MM.1S (cell line): ENCODE data around the gene RAB5IF.

Experiments used
- DNase-seq: peaks from one replicate; pipeline ENCODE4 v3.0.0-alpha.2; 2015
- H2AFZ ChIP-seq: fragments of 300-600 bp; sonication (generic); 2 replicates; pipeline ENCODE4 v1.6.0; 2016; ENCODE audit warnings: antibody characterized with exemption, low read length
- H3F3A ChIP-seq: fragments of 300-600 bp; sonication (generic); 2 replicates; pipeline ENCODE4 v1.6.1; 2016; ENCODE audit warnings: mild to moderate bottlenecking, antibody characterized with exemption, low read length, moderate library complexity, mixed read lengths; ENCODE audit not compliant: insufficient read depth
- H3K27ac ChIP-seq: fragments of 300-600 bp; sonication (generic); 2 replicates; pipeline ENCODE4 v1.5.1; 2016; ENCODE audit warnings: mild to moderate bottlenecking, low read length
- H3K27me3 ChIP-seq: fragments of 300-600 bp; sonication (generic); replicated peaks from 2 replicates; pipeline ENCODE4 v1.6.0; 2016; ENCODE audit warnings: low read length; ENCODE audit not compliant: insufficient read depth
- H3K36me3 ChIP-seq: fragments of 300-600 bp; sonication (generic); replicated peaks from 2 replicates; pipeline ENCODE4 v1.6.1; 2016; ENCODE audit warnings: mild to moderate bottlenecking, low read length, mixed read lengths; ENCODE audit not compliant: insufficient read depth
- H3K4me1 ChIP-seq: fragments of 300-600 bp; sonication (generic); 2 replicates; pipeline ENCODE4 v1.6.1; 2016; ENCODE audit warnings: low read length, mixed read lengths
- H3K4me2 ChIP-seq: fragments of 300-600 bp; sonication (generic); 2 replicates; pipeline ENCODE4 v1.6.0; 2016; ENCODE audit warnings: low read depth, low read length
- H3K4me3 ChIP-seq: fragments of 300-600 bp; sonication (generic); 2 replicates; pipeline ENCODE4 v1.5.1; 2016; ENCODE audit warnings: low read length, mixed read lengths
- H3K79me2 ChIP-seq: fragments of 300-600 bp; sonication (generic); 2 replicates; pipeline ENCODE4 v1.6.1; 2016; ENCODE audit warnings: mixed run types, low read length, mixed read lengths
- H3K9ac ChIP-seq: fragments of 300-600 bp; sonication (generic); 2 replicates; pipeline ENCODE4 v1.6.1; 2016; ENCODE audit warnings: low read length, mixed read lengths
- H3K9me2 ChIP-seq: fragments of 300-600 bp; sonication (generic); replicated peaks from 2 replicates; pipeline ENCODE4 v1.6.1; 2016; ENCODE audit warnings: mild to moderate bottlenecking, low read length, mixed read lengths; ENCODE audit not compliant: insufficient read depth
- H3K9me3 ChIP-seq: fragments of 300-600 bp; sonication (generic); replicated peaks from 2 replicates; pipeline ENCODE4 v1.6.1; 2016; ENCODE audit warnings: mild to moderate bottlenecking, low read length, mixed read lengths; ENCODE audit not compliant: insufficient read depth
- H4K20me1 ChIP-seq: fragments of 300-600 bp; sonication (generic); 2 replicates; pipeline ENCODE4 v1.6.1; 2016; ENCODE audit warnings: mild to moderate bottlenecking, low read length, moderate library complexity, mixed read lengths; ENCODE audit not compliant: insufficient read depth
- EZH2 ChIP-seq: fragments of 300-600 bp; sonication (generic); optimal IDR thresholded peaks from 2 replicates; pipeline ENCODE3; 2017; ENCODE audit warnings: low read depth, mild to moderate bottlenecking, antibody characterized with exemption, low read length, mixed read lengths
- EZH2phosphoT487 ChIP-seq: fragments of 300-600 bp; sonication (generic); IDR thresholded peaks from 2 replicates; pipeline ENCODE4 v1.6.1; 2018; ENCODE audit warnings: antibody characterized with exemption, low read length
- TF ChIP-seq, protein P1 (sequence below): fragments of 300-600 bp; sonication (generic); IDR thresholded peaks from 2 replicates; pipeline ENCODE4 v1.5.1; 2016; ENCODE audit warnings: antibody characterized with exemption, low read length, mixed read lengths

The RAB5IF gene

DNA sequence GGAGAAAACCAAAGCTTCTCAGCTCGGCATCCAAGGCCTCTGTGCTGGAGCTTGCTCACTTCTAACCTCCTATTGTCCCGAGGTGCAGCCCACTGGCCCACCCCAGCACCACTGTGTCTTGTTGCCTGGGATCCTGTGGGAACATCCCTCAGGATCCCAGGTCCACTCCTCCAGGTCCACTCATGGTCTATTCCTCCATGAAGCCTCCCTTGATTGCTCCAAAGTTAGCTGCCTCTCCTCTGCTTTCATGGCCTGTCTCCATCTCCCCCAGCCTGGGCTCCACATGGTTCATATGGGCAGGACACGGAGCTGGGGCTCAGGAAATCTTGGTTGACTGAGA lies 26.5 kb downstream of the RAB5IF start:
- H3K27me3 ChIP-seq = no peaks in the 10 kb centered on the region
- TF ChIP-seq, protein P1, sequence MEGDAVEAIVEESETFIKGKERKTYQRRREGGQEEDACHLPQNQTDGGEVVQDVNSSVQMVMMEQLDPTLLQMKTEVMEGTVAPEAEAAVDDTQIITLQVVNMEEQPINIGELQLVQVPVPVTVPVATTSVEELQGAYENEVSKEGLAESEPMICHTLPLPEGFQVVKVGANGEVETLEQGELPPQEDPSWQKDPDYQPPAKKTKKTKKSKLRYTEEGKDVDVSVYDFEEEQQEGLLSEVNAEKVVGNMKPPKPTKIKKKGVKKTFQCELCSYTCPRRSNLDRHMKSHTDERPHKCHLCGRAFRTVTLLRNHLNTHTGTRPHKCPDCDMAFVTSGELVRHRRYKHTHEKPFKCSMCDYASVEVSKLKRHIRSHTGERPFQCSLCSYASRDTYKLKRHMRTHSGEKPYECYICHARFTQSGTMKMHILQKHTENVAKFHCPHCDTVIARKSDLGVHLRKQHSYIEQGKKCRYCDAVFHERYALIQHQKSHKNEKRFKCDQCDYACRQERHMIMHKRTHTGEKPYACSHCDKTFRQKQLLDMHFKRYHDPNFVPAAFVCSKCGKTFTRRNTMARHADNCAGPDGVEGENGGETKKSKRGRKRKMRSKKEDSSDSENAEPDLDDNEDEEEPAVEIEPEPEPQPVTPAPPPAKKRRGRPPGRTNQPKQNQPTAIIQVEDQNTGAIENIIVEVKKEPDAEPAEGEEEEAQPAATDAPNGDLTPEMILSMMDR = no peak
- TF ChIP-seq EZH2phosphoT487 = no peak
- no peak for TF ChIP-seq EZH2
- no peaks in the 10 kb centered on the region for H3K9me2 ChIP-seq
- no peaks in the 10 kb centered on the region for H3K79me2 ChIP-seq
- H4K20me1 ChIP-seq = no peaks in the 10 kb centered on the region
- H3K4me1 ChIP-seq = peaks cover 11% of the 10 kb centered on the region
- no peaks in the 10 kb centered on the region for H3K9me3 ChIP-seq
- H3K9ac ChIP-seq = no peak overlapping the region
- H3K4me2 ChIP-seq = no peak overlapping the region
- no peak overlapping the region for H2AFZ ChIP-seq
- H3K27ac ChIP-seq = no peak overlapping the region
- DNase-seq = no peak
- no peaks in the 10 kb centered on the region for H3K36me3 ChIP-seq
- H3K4me3 ChIP-seq = no peak overlapping the region
- no peaks in the 10 kb centered on the region for H3F3A ChIP-seq

DNA sequence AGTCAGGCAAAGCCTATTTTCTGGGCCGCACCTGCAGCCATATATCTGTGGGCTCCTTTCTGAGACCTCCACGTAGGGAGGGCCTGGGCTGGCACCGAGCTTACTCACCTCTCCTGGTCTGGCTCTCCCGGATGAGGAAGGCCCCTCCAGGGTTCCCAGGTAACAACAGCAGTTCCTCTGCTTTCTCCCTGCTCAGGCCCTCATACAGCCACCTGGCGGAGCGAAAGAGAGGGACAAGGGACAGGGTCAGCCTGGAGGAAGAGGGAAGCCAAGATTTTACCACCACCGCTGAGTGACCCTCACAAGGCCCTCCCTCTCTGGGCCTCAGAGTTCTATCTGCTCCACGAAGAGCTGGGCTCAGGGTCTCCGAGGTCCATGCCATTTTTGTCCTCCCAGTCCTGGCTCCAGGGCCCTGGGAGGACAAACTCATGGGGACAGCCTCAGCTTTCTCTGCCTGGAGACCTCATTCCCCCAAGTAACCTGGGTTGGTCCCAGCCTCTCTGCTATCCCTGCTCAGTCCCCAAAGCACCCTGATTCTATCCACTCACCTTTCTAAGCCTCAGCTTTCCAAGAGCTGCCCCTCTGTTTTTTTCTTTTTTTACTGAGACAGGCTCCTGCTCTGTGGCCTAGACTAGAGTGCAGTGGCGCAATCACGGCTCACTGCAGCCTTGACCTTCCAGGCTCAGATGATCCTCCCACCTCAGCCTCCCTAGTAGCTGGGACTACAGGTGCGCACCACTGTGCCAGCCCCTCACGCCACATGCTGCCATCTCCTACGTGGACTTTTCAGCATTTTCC lies 27.1 kb downstream of the RAB5IF start:
- DNase-seq = no peak

DNA sequence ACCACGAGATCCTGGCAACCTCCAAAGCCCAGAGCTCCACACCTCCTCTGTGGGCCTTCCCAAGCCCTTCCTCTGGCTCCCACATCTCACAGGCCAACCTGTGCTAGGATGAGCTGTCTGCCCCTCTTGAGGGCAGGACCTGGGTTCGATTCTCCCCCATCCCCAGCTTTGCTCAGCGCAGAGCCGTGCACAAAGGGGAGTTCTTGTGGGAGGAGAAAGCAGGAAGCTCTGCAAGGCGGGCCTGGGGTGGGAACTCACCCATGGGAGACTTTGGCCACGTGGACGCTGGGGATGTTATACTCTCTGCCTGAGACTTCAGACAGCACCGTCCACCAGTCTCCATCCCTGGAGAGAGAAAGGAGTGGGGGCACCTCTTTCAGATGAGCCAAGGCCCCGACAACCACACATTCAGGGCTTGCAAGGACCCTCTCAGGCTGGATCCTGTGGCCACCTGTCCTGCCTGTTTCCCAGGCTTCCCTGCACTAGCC lies 27.8 kb downstream of the RAB5IF start:
- H3K9me3 ChIP-seq = no peaks in the 10 kb centered on the region
- no peaks in the 10 kb centered on the region for H3K79me2 ChIP-seq
- H3F3A ChIP-seq = no peaks in the 10 kb centered on the region
- H4K20me1 ChIP-seq = no peaks in the 10 kb centered on the region
- TF ChIP-seq EZH2 (no peak), EZH2phosphoT487 (no peak)
- TF ChIP-seq, protein P1 = no peak
- no peak overlapping the region for H2AFZ ChIP-seq
- peaks cover 11% of the 10 kb centered on the region for H3K4me1 ChIP-seq
- no peaks in the 10 kb centered on the region for H3K9me2 ChIP-seq
- H3K36me3 ChIP-seq = no peaks in the 10 kb centered on the region
- H3K9ac ChIP-seq = no peak overlapping the region
- H3K4me2 ChIP-seq = no peak overlapping the region
- H3K27me3 ChIP-seq = no peaks in the 10 kb centered on the region
- no peak overlapping the region for H3K27ac ChIP-seq
- no peak for DNase-seq
- H3K4me3 ChIP-seq = no peak overlapping the region

More for the DNA sequence above, 27.1 kb downstream of the RAB5IF start:
- Histone ChIP-seq H3K27ac (no peak overlapping the region), H3K4me3 (no peak overlapping the region), H3K36me3 (no peaks in the 10 kb centered on the region), H4K20me1 (no peaks in the 10 kb centered on the region), H3K9ac (no peak overlapping the region), H3K27me3 (no peaks in the 10 kb centered on the region), H3K4me1 (peaks cover 11% of the 10 kb centered on the region), H3K79me2 (no peaks in the 10 kb centered on the region), H3K9me3 (no peaks in the 10 kb centered on the region), H3F3A (no peaks in the 10 kb centered on the region), H3K9me2 (no peaks in the 10 kb centered on the region), H3K4me2 (no peak overlapping the region), H2AFZ (no peak overlapping the region)
- TF ChIP-seq EZH2 (no peak), EZH2phosphoT487 (no peak)
- TF ChIP-seq, protein P1 = no peak
